GM06990 (cell line): ENCODE measurements around the gene TANC1.

ENCODE experiments used
- DNase-seq: peaks from one replicate; pipeline ENCODE4 v3.0.0-alpha.2; 2011; ENCODE audit not compliant: insufficient read length; ENCODE audit errors: extremely low read depth
- H3K27me3 ChIP-seq: replicated peaks from 2 replicates; pipeline ENCODE4 v1.6.0; 2011; ENCODE audit warnings: low read length; ENCODE audit not compliant: control insufficient read depth, insufficient read depth
- H3K36me3 ChIP-seq: 2 replicates; pipeline ENCODE4 v1.5.1; 2011; ENCODE audit warnings: low read length; ENCODE audit not compliant: control insufficient read depth, insufficient read depth
- H3K4me3 ChIP-seq: replicated peaks from 2 replicates; pipeline ENCODE4 v1.5.1; 2011; ENCODE audit warnings: low read depth, mild to moderate bottlenecking, control low read depth, low read length
- CTCF ChIP-seq: IDR thresholded peaks from 2 replicates; pipeline ENCODE4 v1.5.1; 2011; ENCODE audit warnings: low read length, control low read depth, mild to moderate bottlenecking, inconsistent platforms; ENCODE audit not compliant: insufficient read depth, poor library complexity, severe bottlenecking

TANC1 gene

DNA sequence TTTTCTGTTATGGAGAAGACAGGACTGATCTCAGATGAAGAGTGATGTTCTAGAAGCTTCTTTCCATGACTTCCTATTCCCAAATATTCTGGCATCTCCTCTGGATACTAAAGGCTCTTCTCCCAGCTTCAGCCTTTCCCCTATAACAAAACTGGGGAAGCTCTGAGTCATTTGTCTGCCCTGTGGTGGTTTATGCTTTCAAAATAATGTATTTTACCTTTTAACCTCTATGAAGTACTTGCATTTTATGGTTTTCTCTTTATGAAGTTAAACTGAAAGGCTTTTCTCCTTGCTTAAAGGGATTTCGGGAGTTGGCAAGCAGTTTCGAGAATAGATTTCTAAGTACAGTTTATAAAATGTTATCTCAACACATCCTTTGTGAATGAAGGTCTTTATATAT, 104.4 kb downstream of the TANC1 start:
- no peaks in the 10 kb centered on the region for H3K27me3 ChIP-seq
- no peak overlapping the region for H3K4me3 ChIP-seq
- no peaks in the 10 kb centered on the region for H3K36me3 ChIP-seq
- no peak for DNase-seq
- no peak for TF ChIP-seq CTCF

DNA sequence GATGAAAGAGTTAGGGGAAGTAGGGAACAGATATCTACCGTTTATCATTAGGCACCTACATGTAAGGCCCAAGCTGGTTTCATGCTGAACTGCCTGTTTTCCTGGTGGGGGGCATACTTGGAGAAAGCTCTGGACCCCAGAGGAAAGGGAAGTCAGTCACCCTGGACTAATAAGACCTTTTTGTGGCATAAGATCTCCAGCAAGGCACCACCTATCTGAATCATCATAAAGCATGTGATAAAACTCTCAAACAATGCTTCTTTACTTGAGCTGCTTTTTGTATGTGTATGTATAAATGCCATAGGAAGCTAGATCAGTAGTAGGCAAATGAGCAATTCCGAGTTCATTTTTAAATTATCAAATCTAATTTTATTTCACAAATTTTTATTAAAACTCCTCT, 104.8 kb downstream of the TANC1 start:
- Histone ChIP-seq H3K36me3 (no peaks in the 10 kb centered on the region), H3K27me3 (no peaks in the 10 kb centered on the region), H3K4me3 (no peak overlapping the region)
- DNase-seq, result no peak
- no peak for TF ChIP-seq CTCF

- DNase-seq, result no peak
- H3K27me3 ChIP-seq, result no peaks in the 10 kb centered on the region
- H3K4me3 ChIP-seq, result no peak overlapping the region
- H3K36me3 ChIP-seq, result no peaks in the 10 kb centered on the region
- TF ChIP-seq CTCF, result no peak
Measured at GRCh38 chr2:159074605-159075004, 106.2 kb downstream of the TANC1 start.

- TF ChIP-seq CTCF, result no peak
- no peak for DNase-seq
- Histone ChIP-seq H3K27me3 (no peaks in the 10 kb centered on the region), H3K36me3 (no peaks in the 10 kb centered on the region), H3K4me3 (no peak overlapping the region)
Measured at GRCh38 chr2:159075727-159076126, 107.3 kb downstream of the TANC1 start.

DNA sequence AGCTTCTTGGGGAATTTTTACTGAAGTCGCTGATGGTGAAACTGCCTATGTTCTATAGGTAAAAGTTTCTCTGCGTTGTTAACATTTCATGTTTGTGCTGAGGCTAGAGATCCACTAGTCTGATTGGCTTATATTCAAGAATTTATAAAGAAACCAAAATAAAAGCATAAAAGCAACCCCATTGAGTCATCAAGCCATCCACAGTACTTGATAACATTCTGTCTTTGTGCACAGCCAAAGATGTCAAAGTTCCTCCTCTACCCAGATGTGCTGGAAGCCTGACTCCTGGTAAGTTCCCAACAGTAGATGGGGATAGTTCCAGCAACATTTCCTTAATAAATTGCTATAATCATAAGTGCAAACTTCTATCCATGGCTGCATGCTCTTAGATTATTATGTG, 107.8 kb downstream of the TANC1 start:
- no peaks in the 10 kb centered on the region for H3K36me3 ChIP-seq
- no peak for TF ChIP-seq CTCF
- no peaks in the 10 kb centered on the region for H3K27me3 ChIP-seq
- DNase-seq, result no peak
- H3K4me3 ChIP-seq, result no peak overlapping the region

DNA sequence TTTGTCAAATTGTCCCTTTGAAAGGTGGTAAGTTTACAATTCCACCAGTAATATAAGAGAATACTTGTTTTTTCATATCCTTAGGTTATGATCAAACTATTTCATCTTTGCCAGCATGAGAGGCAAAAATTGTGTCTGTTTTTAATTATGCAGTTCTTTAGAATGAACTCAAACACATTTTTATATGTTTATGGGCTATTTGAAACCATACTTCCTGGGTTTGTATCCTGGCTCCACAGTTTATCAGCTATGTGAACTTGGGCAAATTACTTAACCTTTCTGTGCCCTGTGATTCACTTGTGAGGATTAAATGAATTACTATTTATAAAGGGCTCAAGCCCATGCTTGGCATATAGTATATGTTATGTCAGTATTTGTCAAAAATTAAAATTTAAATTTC, 109.4 kb downstream of the TANC1 start:
- no peak for DNase-seq
- Histone ChIP-seq H3K27me3 (no peaks in the 10 kb centered on the region), H3K4me3 (no peak overlapping the region), H3K36me3 (no peaks in the 10 kb centered on the region)
- no peak for TF ChIP-seq CTCF
